ENCODE results near the gene TMTC4. TPM values are rescaled to one million over a fixed set of nuclear protein-coding genes. Genes with fewer than 3 reads are reported as not detected.

TMTC4 gene
- total RNA-seq, 1 experiment from 2014 or later: 28.1 TPM

DNA sequence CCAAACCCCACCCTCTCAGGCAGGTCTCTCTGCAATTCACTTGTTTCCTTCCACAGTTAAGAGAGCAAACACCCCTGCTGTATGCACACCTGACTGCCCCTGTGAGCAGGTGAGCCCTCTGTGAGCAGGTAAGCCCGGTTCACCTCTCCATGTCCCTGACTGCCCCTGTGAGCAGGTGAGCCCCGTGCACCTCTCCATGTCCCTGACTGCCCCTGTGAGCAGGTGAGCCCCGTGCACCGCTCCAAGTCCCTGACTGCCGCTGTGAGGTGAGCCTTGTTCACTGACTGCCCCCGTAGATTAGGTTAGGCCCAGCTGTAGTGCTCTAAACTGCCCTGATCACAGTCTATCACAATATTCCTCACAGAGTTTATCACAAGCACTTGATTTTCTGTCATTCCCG, 29.2 kb downstream of the TMTC4 start:
- H3K27ac Mint-ChIP-seq: peak overlapping the region; percentile 23 to 81 (median 76); a peak in 5 of 7 replicates

More for the DNA sequence above, 29.2 kb downstream of the TMTC4 start:
- no peaks in the 10 kb centered on the region for H3K23me2 ChIP-seq (ENCODE audit: insufficient read length, low read depth, low read length, poor library complexity, severe bottlenecking)
- no peak overlapping the region for H2BK5ac ChIP-seq (ENCODE audit: insufficient read length, low read length)
- no peak overlapping the region for H3K18ac ChIP-seq (ENCODE audit: insufficient read length, low read depth, low read length)
- no peak overlapping the region for H3K14ac ChIP-seq (ENCODE audit: insufficient read depth, low read length)
- H3K4me1 Mint-ChIP-seq: no peaks in the 10 kb centered on the region; a peak in 1 of 4 replicates
- H2BK12ac ChIP-seq (ENCODE audit: insufficient read length, low read depth, low read length): no peak overlapping the region
- H3K9me3 Mint-ChIP-seq: no peaks in the 10 kb centered on the region
- peaks cover 24 to 44% (median 27%) of the 10 kb centered on the region in 3 experiments; a peak in 6 of 7 replicates for H3K36me3 Mint-ChIP-seq (ENCODE audit: insufficient read depth in 1 of 3, low read depth in 3 of 3)
- WGBS (ENCODE audit: extremely low coverage, insufficient read length, low lambda C conversion rate): no CpG with 5 or more reads among the region's 7 CpGs
- H3T11ph ChIP-seq (ENCODE audit: low read length): no peak overlapping the region
- no peaks in the 10 kb centered on the region for H4K20me1 ChIP-seq (ENCODE audit: control insufficient read depth, insufficient read depth, insufficient read length)
- H2AK5ac ChIP-seq (ENCODE audit: insufficient read length, low read length): no peak overlapping the region
- H2BK15ac ChIP-seq (ENCODE audit: low read depth, low read length): no peak overlapping the region
- no peaks in the 10 kb centered on the region for H3K79me1 ChIP-seq (ENCODE audit: insufficient read depth, low read depth, low read length, poor library complexity, severe bottlenecking)
- H3K4me2 ChIP-seq (ENCODE audit: insufficient read depth, insufficient read length, low read length): no peak overlapping the region
- H3K27me3 Mint-ChIP-seq (ENCODE audit: low read depth): no peaks in the 10 kb centered on the region
- no peak overlapping the region for H3K56ac ChIP-seq (ENCODE audit: insufficient read length, low read depth, low read length)
- no peak overlapping the region for H4K5ac ChIP-seq (ENCODE audit: insufficient read length, low read depth, low read length)
- H3K23ac ChIP-seq (ENCODE audit: insufficient read length, low read depth, low read length): no peak overlapping the region
- H2BK120ac ChIP-seq (ENCODE audit: low read depth, low read length, poor library complexity, severe bottlenecking): no peak overlapping the region
- H3K79me2 ChIP-seq (ENCODE audit: insufficient read depth, low read length): no peaks in the 10 kb centered on the region
- no peak overlapping the region for H3K27ac ChIP-seq (ENCODE audit: insufficient read length, low read depth, low read length)
- H3K9me3 ChIP-seq (ENCODE audit: control insufficient read depth, low read depth, low read length): no peaks in the 10 kb centered on the region
- no peak overlapping the region for H4K8ac ChIP-seq (replicated peaks; ENCODE audit: insufficient read length, low read depth, low read length)
- no peaks in the 10 kb centered on the region for H3K4me1 ChIP-seq (ENCODE audit: insufficient read depth, low read length)
- H2BK20ac ChIP-seq (ENCODE audit: low read depth, low read length, poor library complexity, severe bottlenecking): no peak overlapping the region
- no peak overlapping the region for H2AFZ ChIP-seq (ENCODE audit: low read length)
- TF ChIP-seq, protein P1, sequence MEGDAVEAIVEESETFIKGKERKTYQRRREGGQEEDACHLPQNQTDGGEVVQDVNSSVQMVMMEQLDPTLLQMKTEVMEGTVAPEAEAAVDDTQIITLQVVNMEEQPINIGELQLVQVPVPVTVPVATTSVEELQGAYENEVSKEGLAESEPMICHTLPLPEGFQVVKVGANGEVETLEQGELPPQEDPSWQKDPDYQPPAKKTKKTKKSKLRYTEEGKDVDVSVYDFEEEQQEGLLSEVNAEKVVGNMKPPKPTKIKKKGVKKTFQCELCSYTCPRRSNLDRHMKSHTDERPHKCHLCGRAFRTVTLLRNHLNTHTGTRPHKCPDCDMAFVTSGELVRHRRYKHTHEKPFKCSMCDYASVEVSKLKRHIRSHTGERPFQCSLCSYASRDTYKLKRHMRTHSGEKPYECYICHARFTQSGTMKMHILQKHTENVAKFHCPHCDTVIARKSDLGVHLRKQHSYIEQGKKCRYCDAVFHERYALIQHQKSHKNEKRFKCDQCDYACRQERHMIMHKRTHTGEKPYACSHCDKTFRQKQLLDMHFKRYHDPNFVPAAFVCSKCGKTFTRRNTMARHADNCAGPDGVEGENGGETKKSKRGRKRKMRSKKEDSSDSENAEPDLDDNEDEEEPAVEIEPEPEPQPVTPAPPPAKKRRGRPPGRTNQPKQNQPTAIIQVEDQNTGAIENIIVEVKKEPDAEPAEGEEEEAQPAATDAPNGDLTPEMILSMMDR (conservative IDR thresholded peaks at IDR 0.05): no peak
- H3K4ac ChIP-seq (ENCODE audit: low read depth, low read length): no peak overlapping the region
- DNase-seq: no peak
- no peak overlapping the region for H3K9ac ChIP-seq (ENCODE audit: extremely low read depth, insufficient read length, low read length)
- no peaks in the 10 kb centered on the region for H3K27me3 ChIP-seq (ENCODE audit: insufficient read depth, low read length)
- H4K91ac ChIP-seq (ENCODE audit: insufficient read length, low read depth, low read length): no peak overlapping the region
- H3K4me3 Mint-ChIP-seq: no peak overlapping the region
